HEK293T (cell line): ENCODE data around the gene ZFP92.

Source experiments
- ARNT ChIP-seq: fragments of 450-650 bp; IDR thresholded peaks from 2 replicates; pipeline ENCODE4 v1.6.1; 2017; ENCODE audit warnings: mild to moderate bottlenecking
- BHLHE40 ChIP-seq: fragments of 450-650 bp; IDR thresholded peaks from 2 replicates; pipeline ENCODE4 v1.6.1; 2016; ENCODE audit warnings: mild to moderate bottlenecking, moderate library complexity, borderline replicate concordance
- FOXA1 ChIP-seq: fragments of 450-650 bp; IDR thresholded peaks from 2 replicates; pipeline ENCODE4 v1.6.1; 2016; ENCODE audit warnings: mild to moderate bottlenecking
- FOXM1 ChIP-seq: fragments of 450-650 bp; IDR thresholded peaks from 2 replicates; pipeline ENCODE4 v1.6.1; 2017; ENCODE audit warnings: mild to moderate bottlenecking, borderline replicate concordance
- L3MBTL2 ChIP-seq: fragments of 450-650 bp; conservative IDR thresholded peaks from 2 replicates; pipeline ENCODE4 v1.6.1; 2016; ENCODE audit warnings: mild to moderate bottlenecking
- LEF1 ChIP-seq: fragments of 450-650 bp; IDR thresholded peaks from 2 replicates; pipeline ENCODE4 v1.6.1; 2017; ENCODE audit warnings: mild to moderate bottlenecking, borderline replicate concordance
- NFRKB ChIP-seq: fragments of 450-650 bp; IDR thresholded peaks from 2 replicates; pipeline ENCODE4 v1.6.1; 2016; ENCODE audit warnings: mild to moderate bottlenecking, moderate library complexity
- SP1 ChIP-seq: fragments of 450-650 bp; IDR thresholded peaks from 2 replicates; pipeline ENCODE4 v1.6.1; 2017
- SUZ12 ChIP-seq: fragments of 450-650 bp; IDR thresholded peaks from 2 replicates; pipeline ENCODE4 v1.6.1; 2016; ENCODE audit warnings: mild to moderate bottlenecking
- TARDBP ChIP-seq: fragments of 450-650 bp; IDR thresholded peaks from 2 replicates; pipeline ENCODE4 v1.6.1; 2016

- TF ChIP-seq BHLHE40 (no peak), TARDBP (no peak), SUZ12 (no peak), NFRKB (no peak), FOXA1 (no peak), ARNT (no peak), SP1 (no peak), FOXM1 (no peak), L3MBTL2 (no peak), LEF1 (no peak)
Observed at GRCh38 chrX:153457136-153457825, 46.0 kb downstream of the ZFP92 start.
